ENCODE data around the gene AMFR.

AMFR gene

GRCh38 chr16:56363781-56364565 is 61.4 kb downstream of the AMFR start:
- Histone ChIP-seq H3K9me3 (no peaks in the 10 kb centered on the region), H3K4me3 (ENCODE audit: low read depth in 1 of 2, low read length in 1 of 2) (no peak overlapping the region), H3K27ac (no peak overlapping the region), H3K27me3 (no peaks in the 10 kb centered on the region), H3K4me1 (ENCODE audit: control insufficient read depth in 1 of 2, insufficient read depth in 1 of 2, low read depth in 1 of 2, low read length in 1 of 2) (no peaks in the 10 kb centered on the region), H3K36me3 (peaks cover 67% of the 10 kb centered on the region)
- no peak for TF ChIP-seq CTCF (IDR thresholded peaks at IDR 0.05)

GRCh38 chr16:56363181-56363716 is 62.1 kb downstream of the AMFR start:
- H3K27me3 ChIP-seq: no peaks in the 10 kb centered on the region
- peaks cover 59% of the 10 kb centered on the region for H3K36me3 ChIP-seq
- TF ChIP-seq CTCF (IDR thresholded peaks at IDR 0.05): no peak
- H3K9me3 ChIP-seq: no peaks in the 10 kb centered on the region
- no peak overlapping the region for H3K4me3 ChIP-seq (ENCODE audit: low read depth in 1 of 2, low read length in 1 of 2)
- peaks cover 2 to 3% of the 10 kb centered on the region in 2 experiments for H3K4me1 ChIP-seq (ENCODE audit: control insufficient read depth in 1 of 2, insufficient read depth in 1 of 2, low read depth in 1 of 2, low read length in 1 of 2)
- H3K27ac ChIP-seq: no peak overlapping the region

GRCh38 chr16:56362706-56363105 is 62.6 kb downstream of the AMFR start:
- H3K9me3 ChIP-seq: no peaks in the 10 kb centered on the region
- no peaks in the 10 kb centered on the region for H3K27me3 ChIP-seq
- peaks cover 8% of the 10 kb centered on the region in 2 experiments for H3K4me1 ChIP-seq (ENCODE audit: control insufficient read depth in 1 of 2, insufficient read depth in 1 of 2, low read depth in 1 of 2, low read length in 1 of 2)
- H3K27ac ChIP-seq: no peak overlapping the region
- H3K4me3 ChIP-seq (ENCODE audit: low read depth in 1 of 2, low read length in 1 of 2): no peak overlapping the region
- no peak for TF ChIP-seq CTCF (IDR thresholded peaks at IDR 0.05)
- H3K36me3 ChIP-seq: peaks cover 54% of the 10 kb centered on the region

GRCh38 chr16:56362057-56362655 is 63.2 kb downstream of the AMFR start:
- Histone ChIP-seq H3K9me3 (no peaks in the 10 kb centered on the region), H3K36me3 (peaks cover 50% of the 10 kb centered on the region), H3K27ac (no peak overlapping the region), H3K27me3 (no peaks in the 10 kb centered on the region), H3K4me3 (ENCODE audit: low read depth in 1 of 2, low read length in 1 of 2) (no peak overlapping the region), H3K4me1 (ENCODE audit: control insufficient read depth in 1 of 2, insufficient read depth in 1 of 2, low read depth in 1 of 2, low read length in 1 of 2) (peaks cover 13 to 14% of the 10 kb centered on the region in 2 experiments)
- TF ChIP-seq CTCF (IDR thresholded peaks at IDR 0.05): no peak

GRCh38 chr16:56360117-56361008 is 65.0 kb downstream of the AMFR start:
- Histone ChIP-seq H3K36me3 (peaks cover 39% of the 10 kb centered on the region), H3K27me3 (no peaks in the 10 kb centered on the region), H3K4me1 (ENCODE audit: control insufficient read depth in 1 of 2, insufficient read depth in 1 of 2, low read depth in 1 of 2, low read length in 1 of 2) (peaks cover 23 to 24% of the 10 kb centered on the region in 2 experiments), H3K4me3 (ENCODE audit: low read depth in 1 of 2, low read length in 1 of 2) (no peak overlapping the region), H3K27ac (peak overlapping the region; percentile 13), H3K9me3 (no peaks in the 10 kb centered on the region)
- TF ChIP-seq CTCF (IDR thresholded peaks at IDR 0.05): no peak

Measured in neutrophil (primary cell).